GM12865 (cell line): ENCODE measurements around the gene ARFGEF2.

Experiments used
- DNase-seq: peaks from one replicate; pipeline ENCODE4 v3.0.0; 2010; ENCODE audit warnings: low read depth
- H3K4me3 ChIP-seq: 2 replicates; pipeline ENCODE4 v1.5.1; 2011; ENCODE audit warnings: mild to moderate bottlenecking, low read depth, low read length, control low read depth
- CTCF ChIP-seq: IDR thresholded peaks from 2 replicates; pipeline ENCODE4 v1.5.1; 2011; ENCODE audit warnings: low read length, control low read depth, low read depth, inconsistent platforms; ENCODE audit not compliant: insufficient read depth; ENCODE audit errors: missing control alignments

Gene ARFGEF2

GRCh38 chr20:48891235-48892048 lies 30.1 kb upstream of the ARFGEF2 start:
- no peak for TF ChIP-seq CTCF
- H3K4me3 ChIP-seq, result no peak overlapping the region
- DNase-seq, result no peak

- no peak for DNase-seq
- H3K4me3 ChIP-seq, result no peak overlapping the region
- TF ChIP-seq CTCF, result no peak
Measured at GRCh38 chr20:48892049-48892470, 29.5 kb upstream of the ARFGEF2 start.

GRCh38 chr20:48892891-48893290 lies 28.6 kb upstream of the ARFGEF2 start:
- TF ChIP-seq CTCF, result no peak
- H3K4me3 ChIP-seq, result no peak overlapping the region
- DNase-seq, result no peak

GRCh38 chr20:48893374-48893773 lies 28.1 kb upstream of the ARFGEF2 start:
- no peak for TF ChIP-seq CTCF
- H3K4me3 ChIP-seq, result no peak overlapping the region
- DNase-seq, result no peak

GRCh38 chr20:48897305-48898010 lies 24.1 kb upstream of the ARFGEF2 start:
- TF ChIP-seq CTCF, result no peak
- DNase-seq, result no peak
- no peak overlapping the region for H3K4me3 ChIP-seq

- TF ChIP-seq CTCF, result no peak
- no peak overlapping the region for H3K4me3 ChIP-seq
- DNase-seq, result no peak
Measured at GRCh38 chr20:48898210-48898609, 23.3 kb upstream of the ARFGEF2 start.
